Epithelial cell of proximal tubule (primary cell): ENCODE results near the gene CACNA1S. TPM values are rescaled to one million over a fixed set of nuclear protein-coding genes. Genes with fewer than 3 reads are reported as not detected.

Source experiments
- DNase-seq: peaks from one replicate; pipeline ENCODE4 v3.0.0-alpha.2; 2011; ENCODE audit warnings: low read depth
- H3K4me3 ChIP-seq: 2 replicates; pipeline ENCODE4 v1.5.1; 2011; ENCODE audit warnings: low read depth, mild to moderate bottlenecking, low read length
- total RNA-seq: library from RNA; depleted of rRNA; stranded (reverse); fragments of >200 nt; gene quantifications from 2 replicates; pipeline ENCODE4 v1.2.3, GENCODE V29; 2015
- TF ChIP-seq, protein P1 (sequence below): conservative IDR thresholded peaks from 2 replicates; pipeline ENCODE4 v1.5.1; 2012; ENCODE audit warnings: low read depth, mild to moderate bottlenecking, low read length

CACNA1S gene
- total RNA-seq, 1 donor from 2014 or later: not detected

DNA sequence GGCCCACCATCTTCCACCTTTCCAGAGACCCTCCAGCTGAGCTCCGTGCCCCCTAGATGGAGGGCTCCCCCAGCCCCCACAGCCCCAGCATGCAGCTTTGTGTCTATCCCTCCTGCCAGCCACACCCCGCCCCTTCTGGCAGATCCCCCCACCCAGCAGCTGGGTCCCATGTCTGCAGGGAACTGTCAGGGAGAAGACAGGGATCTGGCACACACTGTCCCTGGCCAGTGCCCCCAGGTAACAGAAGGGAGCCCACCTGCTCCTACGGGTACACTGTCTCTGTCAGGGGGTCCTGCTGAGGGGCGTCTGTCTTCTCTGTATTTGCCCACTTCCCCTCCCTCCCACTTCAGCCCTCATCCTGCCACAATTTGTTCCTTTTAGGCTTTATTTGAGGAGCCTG, 77.6 kb downstream of the CACNA1S start:
- DNase-seq: no peak
- no peak overlapping the region for H3K4me3 ChIP-seq
- TF ChIP-seq, protein P1, sequence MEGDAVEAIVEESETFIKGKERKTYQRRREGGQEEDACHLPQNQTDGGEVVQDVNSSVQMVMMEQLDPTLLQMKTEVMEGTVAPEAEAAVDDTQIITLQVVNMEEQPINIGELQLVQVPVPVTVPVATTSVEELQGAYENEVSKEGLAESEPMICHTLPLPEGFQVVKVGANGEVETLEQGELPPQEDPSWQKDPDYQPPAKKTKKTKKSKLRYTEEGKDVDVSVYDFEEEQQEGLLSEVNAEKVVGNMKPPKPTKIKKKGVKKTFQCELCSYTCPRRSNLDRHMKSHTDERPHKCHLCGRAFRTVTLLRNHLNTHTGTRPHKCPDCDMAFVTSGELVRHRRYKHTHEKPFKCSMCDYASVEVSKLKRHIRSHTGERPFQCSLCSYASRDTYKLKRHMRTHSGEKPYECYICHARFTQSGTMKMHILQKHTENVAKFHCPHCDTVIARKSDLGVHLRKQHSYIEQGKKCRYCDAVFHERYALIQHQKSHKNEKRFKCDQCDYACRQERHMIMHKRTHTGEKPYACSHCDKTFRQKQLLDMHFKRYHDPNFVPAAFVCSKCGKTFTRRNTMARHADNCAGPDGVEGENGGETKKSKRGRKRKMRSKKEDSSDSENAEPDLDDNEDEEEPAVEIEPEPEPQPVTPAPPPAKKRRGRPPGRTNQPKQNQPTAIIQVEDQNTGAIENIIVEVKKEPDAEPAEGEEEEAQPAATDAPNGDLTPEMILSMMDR: no peak

DNA sequence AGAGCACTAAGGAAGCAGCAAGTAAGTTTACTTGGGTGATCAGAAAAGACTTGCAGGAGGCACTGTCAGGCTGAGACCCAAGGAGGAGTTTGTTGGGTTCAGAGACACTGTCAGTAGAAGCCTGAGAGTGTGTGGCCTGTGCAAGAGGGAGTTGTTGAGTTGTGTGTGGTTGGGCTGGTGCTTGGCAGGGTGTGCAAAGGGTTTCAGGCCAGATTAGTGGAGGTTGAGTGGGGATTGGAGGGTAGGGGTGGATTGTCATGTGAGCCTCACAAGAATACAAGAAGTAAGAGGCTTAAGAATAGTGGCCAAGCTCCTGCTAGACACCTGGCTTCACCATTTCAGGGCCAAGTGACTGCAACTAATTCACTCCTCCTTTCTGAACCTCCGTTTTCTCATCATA, 79.8 kb downstream of the CACNA1S start:
- TF ChIP-seq, protein P1: no peak
- H3K4me3 ChIP-seq: no peak overlapping the region
- DNase-seq: no peak

GRCh38 chr1:201028461-201028889, 83.8 kb downstream of the CACNA1S start:
- TF ChIP-seq, protein P1: no peak
- H3K4me3 ChIP-seq: no peak overlapping the region
- DNase-seq: no peak

- no peak for DNase-seq
- TF ChIP-seq, protein P1: no peak
Observed at GRCh38 chr1:201026836-201027235, 85.4 kb downstream of the CACNA1S start.

DNA sequence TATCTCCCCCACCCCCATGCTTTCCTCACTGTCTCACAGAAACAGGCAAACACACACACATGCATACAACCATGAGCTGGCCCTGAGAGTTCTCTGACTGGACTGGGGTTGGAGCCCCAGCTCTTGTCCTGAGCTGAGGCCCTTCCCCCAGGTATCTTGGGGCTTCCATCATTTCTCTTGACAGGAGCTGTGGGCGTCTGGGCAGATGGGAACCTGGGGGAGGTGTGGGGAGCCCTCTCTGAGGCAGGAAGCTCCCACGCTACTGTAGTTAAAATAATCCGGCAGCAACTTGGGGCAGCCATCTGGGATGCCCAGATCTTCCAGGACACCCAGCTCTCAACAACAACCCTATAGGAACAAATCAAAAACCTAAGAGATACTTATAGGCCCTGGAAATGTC, 86.0 kb downstream of the CACNA1S start:
- TF ChIP-seq, protein P1: no peak
- no peak overlapping the region for H3K4me3 ChIP-seq
- no peak for DNase-seq

More at GRCh38 chr1:201026836-201027235, 85.4 kb downstream of the CACNA1S start:
- no peak overlapping the region for H3K4me3 ChIP-seq

DNA sequence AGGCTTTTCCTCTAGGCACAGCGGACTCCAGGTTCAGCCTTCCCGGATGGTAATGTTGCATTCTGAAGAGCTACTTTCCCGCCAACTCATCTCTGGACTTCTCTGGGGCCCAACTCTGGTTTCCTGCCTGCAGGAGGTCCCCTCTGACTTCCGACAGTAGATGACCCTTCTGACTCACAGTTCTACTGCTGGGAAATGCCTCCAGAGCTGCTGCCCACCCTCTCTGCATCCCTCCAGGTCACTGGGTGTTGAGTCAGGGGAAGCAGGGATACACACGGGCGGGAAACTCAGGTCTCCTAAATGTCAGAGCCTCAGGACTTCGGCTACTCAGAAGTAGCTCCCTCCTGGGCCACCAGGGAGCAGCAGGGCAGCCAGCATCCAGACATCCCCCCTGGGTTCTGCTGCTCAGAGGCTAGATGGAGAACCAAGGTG, 86.6 kb downstream of the CACNA1S start:
- TF ChIP-seq, protein P1: peak; percentile 43
- H3K4me3 ChIP-seq: no peak overlapping the region
- no peak for DNase-seq

- no peak for DNase-seq
- TF ChIP-seq, protein P1: no peak
- H3K4me3 ChIP-seq: no peak overlapping the region
Observed at GRCh38 chr1:201024625-201024998, 87.6 kb downstream of the CACNA1S start.
